ENCODE data around the gene ACTR5.

DNA sequence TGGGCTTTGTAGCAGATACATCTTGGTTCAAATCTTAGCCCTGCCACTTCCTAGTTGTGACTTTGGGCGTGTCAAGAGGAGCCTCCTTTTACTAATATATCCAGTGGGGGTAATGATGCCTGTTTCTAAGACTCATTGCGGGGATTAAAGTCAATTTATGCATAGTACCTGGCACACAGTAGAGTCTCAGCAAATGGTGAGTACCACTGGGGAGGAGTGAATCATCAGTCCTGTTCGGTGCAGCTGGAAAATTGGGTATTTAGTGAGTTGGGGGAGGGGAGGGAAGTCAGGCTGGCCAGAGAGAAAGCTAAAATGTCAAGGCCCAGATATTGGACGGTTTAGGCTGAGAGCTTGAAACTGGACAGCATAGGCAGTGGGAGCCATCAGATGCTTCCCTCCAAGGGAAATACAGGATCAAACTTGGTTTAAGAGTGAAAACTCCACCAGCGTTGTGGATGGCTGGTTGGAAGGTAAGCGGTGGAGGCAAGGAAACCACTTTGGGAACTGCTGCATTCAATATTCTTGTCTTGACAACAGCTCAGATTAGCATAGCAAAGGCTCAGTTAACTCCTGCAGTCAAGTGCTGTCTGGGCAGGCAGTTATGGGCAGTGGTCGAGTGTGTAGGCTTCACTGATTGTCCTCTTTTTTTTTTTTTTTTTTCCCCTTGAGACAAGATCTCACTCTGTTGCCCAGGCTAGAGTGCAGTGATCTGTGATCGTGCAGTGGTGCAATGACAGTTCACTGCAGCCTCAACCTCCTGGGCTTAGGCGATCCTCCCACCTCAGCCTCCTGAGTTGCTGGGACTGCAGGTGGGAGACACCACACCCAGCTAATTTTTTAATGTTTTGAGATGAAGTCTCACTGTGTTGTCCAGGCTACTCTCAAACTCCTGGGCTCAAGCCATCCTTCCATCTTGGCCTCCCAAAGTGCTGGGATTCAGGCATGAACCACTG is 70.1 kb downstream of the ACTR5 start:
- TF ChIP-seq RAD21 (IDR thresholded peaks at IDR 0.05; ENCODE audit: low read depth) (no peak), EP300 (IDR thresholded peaks at IDR 0.05; ENCODE audit: borderline replicate concordance) (no peak), YY1 (IDR thresholded peaks at IDR 0.05; ENCODE audit: low read depth) (no peak), TCF12 (IDR thresholded peaks at IDR 0.05; ENCODE audit: low read depth) (no peak), EGR1 (IDR thresholded peaks at IDR 0.05) (no peak), FOXM1 (IDR thresholded peaks at IDR 0.05; ENCODE audit: borderline replicate concordance, low read depth) (no peak), TEAD4 (IDR thresholded peaks at IDR 0.05) (no peak), CEBPB (IDR thresholded peaks at IDR 0.05) (no peak), TAF1 (IDR thresholded peaks at IDR 0.05; ENCODE audit: low read depth) (no peak), REST (IDR thresholded peaks at IDR 0.05; ENCODE audit: low read depth) (no peak), ZBTB7A (IDR thresholded peaks at IDR 0.05; ENCODE audit: low read depth) (no peak)

All from Ishikawa (cell line).